Ishikawa (cell line): ENCODE data around the gene SMO.

Experiments used
- CEBPB ChIP-seq: IDR thresholded peaks from 2 replicates; pipeline ENCODE4 v1.6.1; 2012
- CREB1 ChIP-seq: IDR thresholded peaks from 2 replicates; pipeline ENCODE4 v1.6.1; 2012; ENCODE audit warnings: low read depth
- EP300 ChIP-seq: IDR thresholded peaks from 2 replicates; pipeline ENCODE4 v1.6.1; 2012; ENCODE audit warnings: borderline replicate concordance
- FOXM1 ChIP-seq: IDR thresholded peaks from 2 replicates; pipeline ENCODE4 v1.6.1; 2012; ENCODE audit warnings: low read depth, borderline replicate concordance
- MAX ChIP-seq: IDR thresholded peaks from 2 replicates; pipeline ENCODE4 v1.6.1; 2012
- NFIC ChIP-seq: IDR thresholded peaks from 2 replicates; pipeline ENCODE4 v1.6.1; 2012
- RAD21 ChIP-seq: IDR thresholded peaks from 2 replicates; pipeline ENCODE4 v1.6.1; 2012; ENCODE audit warnings: low read depth
- TAF1 ChIP-seq: IDR thresholded peaks from 2 replicates; pipeline ENCODE4 v1.6.1; 2012; ENCODE audit warnings: low read depth, mild to moderate bottlenecking
- TCF12 ChIP-seq: IDR thresholded peaks from 2 replicates; pipeline ENCODE4 v1.6.1; 2012; ENCODE audit warnings: low read depth
- TEAD4 ChIP-seq: IDR thresholded peaks from 2 replicates; pipeline ENCODE4 v1.6.1; 2012
- USF1 ChIP-seq: IDR thresholded peaks from 2 replicates; pipeline ENCODE4 v1.6.1; 2012
- YY1 ChIP-seq: IDR thresholded peaks from 2 replicates; pipeline ENCODE4 v1.6.1; 2012; ENCODE audit warnings: low read depth
- ZBTB7A ChIP-seq: IDR thresholded peaks from 2 replicates; pipeline ENCODE4 v1.6.1; 2012; ENCODE audit warnings: low read depth
- TF ChIP-seq, protein P1 (sequence below): IDR thresholded peaks from 2 replicates; pipeline ENCODE4 v1.6.1; 2012; ENCODE audit warnings: low read depth, mild to moderate bottlenecking

The SMO gene

GRCh38 chr7:129149511-129149910, 38.9 kb upstream of the SMO start:
- TF ChIP-seq FOXM1 (no peak), RAD21 (no peak), NFIC (no peak), CEBPB (no peak), USF1 (no peak), CREB1 (no peak), TAF1 (no peak), YY1 (no peak), TEAD4 (no peak), TCF12 (no peak), EP300 (no peak)
- TF ChIP-seq, protein P1, sequence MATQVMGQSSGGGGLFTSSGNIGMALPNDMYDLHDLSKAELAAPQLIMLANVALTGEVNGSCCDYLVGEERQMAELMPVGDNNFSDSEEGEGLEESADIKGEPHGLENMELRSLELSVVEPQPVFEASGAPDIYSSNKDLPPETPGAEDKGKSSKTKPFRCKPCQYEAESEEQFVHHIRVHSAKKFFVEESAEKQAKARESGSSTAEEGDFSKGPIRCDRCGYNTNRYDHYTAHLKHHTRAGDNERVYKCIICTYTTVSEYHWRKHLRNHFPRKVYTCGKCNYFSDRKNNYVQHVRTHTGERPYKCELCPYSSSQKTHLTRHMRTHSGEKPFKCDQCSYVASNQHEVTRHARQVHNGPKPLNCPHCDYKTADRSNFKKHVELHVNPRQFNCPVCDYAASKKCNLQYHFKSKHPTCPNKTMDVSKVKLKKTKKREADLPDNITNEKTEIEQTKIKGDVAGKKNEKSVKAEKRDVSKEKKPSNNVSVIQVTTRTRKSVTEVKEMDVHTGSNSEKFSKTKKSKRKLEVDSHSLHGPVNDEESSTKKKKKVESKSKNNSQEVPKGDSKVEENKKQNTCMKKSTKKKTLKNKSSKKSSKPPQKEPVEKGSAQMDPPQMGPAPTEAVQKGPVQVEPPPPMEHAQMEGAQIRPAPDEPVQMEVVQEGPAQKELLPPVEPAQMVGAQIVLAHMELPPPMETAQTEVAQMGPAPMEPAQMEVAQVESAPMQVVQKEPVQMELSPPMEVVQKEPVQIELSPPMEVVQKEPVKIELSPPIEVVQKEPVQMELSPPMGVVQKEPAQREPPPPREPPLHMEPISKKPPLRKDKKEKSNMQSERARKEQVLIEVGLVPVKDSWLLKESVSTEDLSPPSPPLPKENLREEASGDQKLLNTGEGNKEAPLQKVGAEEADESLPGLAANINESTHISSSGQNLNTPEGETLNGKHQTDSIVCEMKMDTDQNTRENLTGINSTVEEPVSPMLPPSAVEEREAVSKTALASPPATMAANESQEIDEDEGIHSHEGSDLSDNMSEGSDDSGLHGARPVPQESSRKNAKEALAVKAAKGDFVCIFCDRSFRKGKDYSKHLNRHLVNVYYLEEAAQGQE = no peak

DNA sequence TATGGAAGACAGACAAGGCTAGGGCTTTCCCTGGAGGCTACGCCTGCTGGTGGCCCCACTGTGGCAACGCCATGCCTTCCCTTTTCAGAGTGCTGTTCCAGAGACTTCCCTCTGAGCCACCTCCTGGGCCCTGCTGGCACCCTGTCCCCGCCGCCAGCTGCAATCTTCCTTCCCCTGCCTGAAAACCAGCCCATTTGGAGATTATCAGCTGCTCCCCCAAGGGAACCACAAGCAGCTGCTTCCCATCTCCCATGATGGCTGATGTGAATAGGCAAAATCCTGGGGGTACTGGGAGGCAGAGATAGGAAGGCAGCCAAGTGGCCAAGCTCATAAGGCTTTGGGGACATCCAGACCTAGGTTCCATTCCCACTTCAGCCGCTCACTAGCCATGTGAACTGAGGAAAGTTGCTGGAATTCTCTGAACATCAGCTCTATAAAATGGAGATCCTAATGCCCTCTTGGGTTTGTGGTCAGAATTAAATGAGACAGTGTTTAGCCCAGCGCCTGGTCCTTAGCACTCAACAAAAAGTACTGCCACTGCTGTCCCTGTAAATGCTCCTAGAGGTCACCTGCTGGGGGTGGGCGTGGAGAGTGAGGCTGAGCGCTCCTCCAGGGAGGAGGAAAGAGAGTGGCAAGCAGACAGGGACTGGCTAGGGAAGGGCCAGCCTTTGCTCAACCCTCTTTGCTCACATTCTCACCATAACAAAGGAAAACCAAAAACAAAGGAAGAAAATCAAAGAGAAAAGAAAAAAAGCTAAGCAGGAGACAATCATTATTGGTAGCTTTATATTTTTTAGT, 38.0 kb upstream of the SMO start:
- TF ChIP-seq TAF1 = no peak
- no peak for TF ChIP-seq TEAD4
- TF ChIP-seq EP300 = no peak
- TF ChIP-seq NFIC = no peak
- no peak for TF ChIP-seq USF1
- no peak for TF ChIP-seq YY1
- TF ChIP-seq ZBTB7A = no peak
- TF ChIP-seq RAD21 = no peak
- TF ChIP-seq MAX = no peak

- TF ChIP-seq MAX (no peak), CEBPB (no peak), TCF12 (no peak), EP300 (no peak), FOXM1 (no peak)
- TF ChIP-seq, protein P1 = no peak
Measured at GRCh38 chr7:129157651-129158050, 30.8 kb upstream of the SMO start.

GRCh38 chr7:129159539-129159938, 28.9 kb upstream of the SMO start:
- TF ChIP-seq TCF12 = no peak
- TF ChIP-seq TAF1 = no peak
- no peak for TF ChIP-seq USF1

GRCh38 chr7:129160161-129160905, 28.1 kb upstream of the SMO start:
- TF ChIP-seq RAD21 (no peak), FOXM1 (no peak), TEAD4 (no peak), YY1 (no peak)

DNA sequence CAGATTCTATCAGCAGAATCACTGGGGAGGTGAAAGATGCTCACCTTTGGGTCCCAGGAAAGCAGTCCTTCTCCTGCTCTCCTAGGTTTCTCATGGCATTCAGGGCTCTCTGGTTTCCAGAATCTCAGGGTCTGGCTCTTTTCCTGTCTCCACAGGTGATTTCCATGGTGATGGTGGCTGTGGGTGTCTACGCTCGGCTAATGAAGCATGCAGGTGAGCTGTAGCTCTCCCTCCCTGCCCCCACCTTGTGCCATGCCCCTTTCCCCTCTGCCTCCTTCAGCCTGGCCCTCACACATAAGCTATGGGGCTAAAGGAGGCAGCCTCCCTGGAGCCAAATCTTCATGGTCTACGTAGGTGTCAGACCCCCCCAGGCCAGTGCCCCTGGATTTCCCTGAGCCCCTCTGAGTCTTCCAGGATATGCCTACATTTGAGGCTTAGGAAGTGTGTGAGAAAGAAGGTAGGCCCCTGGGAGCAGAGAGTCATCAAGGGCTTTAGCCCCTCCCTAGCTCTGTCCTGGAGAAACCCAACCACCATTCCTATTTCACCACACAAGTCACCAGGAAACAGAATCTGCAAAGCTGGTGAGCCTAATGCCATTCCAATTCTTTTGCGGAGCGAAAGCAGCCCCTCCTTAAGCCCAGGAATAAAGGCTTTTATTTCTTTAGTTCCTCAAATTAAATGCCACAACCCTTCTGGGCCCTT, 26.8 kb upstream of the SMO start:
- TF ChIP-seq FOXM1 (no peak), RAD21 (no peak), TEAD4 (no peak)
